HG02678 (cell line): ENCODE results near the gene ELMO3.
A peak's percentile ranks its signal among the peaks of the same experiment; 100 is the strongest.

Experiments used
- ATAC-seq: cut with Tn5 transposase; IDR thresholded peaks from one replicate; pipeline ENCODE4 v1.9.1; 2021; ENCODE audit warnings: mild to moderate bottlenecking, moderate library complexity; ENCODE audit not compliant: unreplicated experiment

ELMO3 gene

DNA sequence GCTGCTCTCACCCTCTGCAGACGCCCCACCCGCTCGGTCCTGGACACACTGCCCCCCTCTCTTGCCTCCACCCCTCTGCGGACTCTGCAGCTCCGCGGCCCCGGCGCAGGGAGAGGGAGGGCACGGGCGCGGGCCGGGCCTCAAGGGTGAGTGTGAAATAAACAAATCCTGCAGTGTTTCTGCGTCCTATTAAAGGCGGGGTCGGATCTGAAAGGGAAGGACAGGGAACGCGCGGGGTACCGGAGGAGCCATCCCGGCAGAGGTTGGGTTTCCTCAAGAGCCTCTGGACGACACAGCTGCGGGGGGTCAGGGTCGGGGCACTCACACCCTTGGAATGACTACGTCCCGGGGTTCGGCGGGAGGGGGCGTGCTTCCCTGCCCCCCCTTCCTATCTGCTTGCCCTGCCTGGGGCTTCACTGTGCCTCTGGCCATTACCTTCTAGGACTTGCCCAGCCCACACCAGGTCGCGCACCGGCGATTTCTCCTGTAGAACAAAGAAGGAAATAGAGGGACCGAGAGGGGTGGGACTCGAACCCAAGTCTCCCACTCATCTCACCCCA is 34.9 kb upstream of the ELMO3 start:
- no peak for ATAC-seq

DNA sequence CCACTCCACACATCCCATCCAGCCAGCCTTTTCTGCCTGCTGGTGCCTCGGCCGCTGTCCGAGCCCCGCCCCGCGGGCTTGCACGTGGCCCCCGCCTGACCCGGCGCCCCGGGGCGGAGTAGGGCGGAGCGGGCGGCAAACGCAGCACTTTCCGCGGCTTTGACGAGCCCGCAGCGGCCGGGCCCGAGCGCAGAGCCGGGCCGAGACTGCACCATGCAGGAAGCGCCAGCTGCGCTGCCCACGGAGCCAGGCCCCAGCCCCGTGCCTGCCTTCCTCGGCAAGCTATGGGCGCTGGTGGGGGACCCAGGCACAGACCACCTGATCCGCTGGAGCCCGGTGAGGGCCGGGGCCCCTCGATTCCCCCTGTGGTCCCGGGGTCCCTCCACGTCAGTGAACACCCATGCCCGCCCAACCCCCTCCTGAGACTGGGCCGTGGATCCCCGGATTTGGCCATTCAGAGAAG is 34.3 kb upstream of the ELMO3 start, which contains the start of gene HSF4:
TSS of gene HSF4 (plus strand) at position 147 of the 463 bp plus-strand sequence. CDS start at position 214, 67 bp downstream.
- no peak for ATAC-seq

DNA sequence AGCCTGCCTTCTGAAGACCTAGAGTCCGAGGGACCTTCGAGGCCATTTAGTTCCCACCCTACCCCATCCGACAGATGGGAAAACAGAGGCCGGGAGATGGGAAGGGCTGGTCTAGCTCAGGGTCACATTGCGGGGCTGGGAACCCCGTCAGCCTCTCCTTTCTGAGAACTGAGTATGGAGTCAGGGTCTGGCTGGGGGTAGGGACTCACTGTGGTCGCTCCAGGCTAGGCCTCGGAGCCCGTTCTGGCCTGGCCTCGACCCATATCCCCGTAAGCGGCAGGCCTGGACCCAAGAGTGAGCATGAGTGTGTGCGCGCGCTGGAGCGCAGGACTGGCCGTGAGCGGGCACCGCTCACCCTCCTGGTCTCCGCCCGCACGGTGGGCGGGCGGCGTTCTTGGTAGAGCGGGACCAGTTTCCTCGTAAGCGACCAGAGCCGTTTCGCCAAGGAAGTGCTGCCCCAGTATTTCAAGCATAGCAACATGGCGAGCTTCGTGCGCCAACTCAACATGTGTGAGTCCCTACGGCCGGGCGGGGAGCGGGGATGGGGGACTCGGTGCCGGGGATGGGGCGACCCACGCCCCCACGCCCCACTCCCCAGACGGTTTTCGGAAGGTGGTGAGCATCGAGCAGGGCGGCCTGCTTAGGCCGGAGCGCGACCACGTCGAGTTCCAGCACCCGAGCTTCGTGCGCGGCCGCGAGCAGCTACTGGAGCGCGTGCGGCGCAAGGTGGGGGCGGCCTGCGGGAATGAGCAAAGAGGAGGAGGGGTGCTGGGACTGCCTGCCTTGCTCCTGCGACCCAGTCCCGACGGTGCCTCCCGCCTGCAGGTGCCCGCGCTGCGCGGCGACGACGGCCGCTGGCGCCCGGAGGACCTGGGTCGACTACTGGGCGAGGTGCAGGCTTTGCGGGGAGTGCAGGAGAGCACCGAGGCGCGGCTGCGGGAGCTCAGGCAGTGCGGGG is 33.5 kb upstream of the ELMO3 start:
- ATAC-seq = no peak

DNA sequence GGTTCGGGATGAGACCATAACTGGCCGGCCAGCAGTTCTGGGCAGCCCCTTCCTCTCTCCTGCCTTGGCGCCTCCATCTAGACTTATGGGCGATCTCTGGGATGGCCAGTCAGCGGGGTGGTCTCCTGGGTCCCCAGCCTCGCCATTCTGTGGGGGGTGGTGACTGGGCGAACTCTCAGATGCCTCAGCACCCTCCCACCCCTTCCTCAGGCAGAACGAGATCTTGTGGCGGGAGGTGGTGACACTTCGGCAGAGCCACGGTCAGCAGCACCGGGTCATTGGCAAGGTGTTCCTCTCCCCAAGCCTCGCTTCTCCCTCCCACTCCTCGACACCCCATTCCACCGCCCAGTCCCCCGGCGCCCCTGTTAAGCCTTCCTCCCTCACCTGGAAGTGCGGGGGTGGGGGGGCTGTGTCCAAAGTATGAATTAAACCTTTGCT is 32.8 kb upstream of the ELMO3 start:
- ATAC-seq = no peak

DNA sequence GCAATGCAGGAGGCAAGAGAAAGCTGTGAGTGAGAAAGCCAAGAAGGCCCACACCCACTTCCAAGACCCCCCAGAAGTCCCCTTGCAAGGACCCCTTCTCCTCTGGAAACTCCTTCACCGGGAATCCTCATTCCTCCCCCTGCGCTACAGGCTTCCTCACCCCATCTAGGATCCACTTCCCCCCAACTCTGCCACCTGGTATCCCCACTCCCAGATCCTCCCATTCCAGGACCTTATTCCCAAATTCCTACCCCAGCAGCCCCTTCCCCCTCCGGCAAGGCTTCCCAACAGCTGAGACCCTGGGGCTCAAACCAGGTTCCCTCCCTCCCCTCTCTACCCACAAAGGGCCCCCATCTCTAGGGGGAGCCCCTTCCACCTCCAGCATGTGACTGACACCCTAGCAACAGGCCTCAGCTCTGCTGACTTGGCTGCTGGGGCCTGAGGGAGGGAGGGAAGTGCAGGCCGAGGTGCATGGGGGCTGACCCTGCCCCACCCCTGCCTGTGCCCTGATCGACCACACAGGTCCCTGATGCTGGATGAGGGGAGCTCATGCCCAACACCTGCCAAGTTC is 32.2 kb upstream of the ELMO3 start:
- no peak for ATAC-seq

DNA sequence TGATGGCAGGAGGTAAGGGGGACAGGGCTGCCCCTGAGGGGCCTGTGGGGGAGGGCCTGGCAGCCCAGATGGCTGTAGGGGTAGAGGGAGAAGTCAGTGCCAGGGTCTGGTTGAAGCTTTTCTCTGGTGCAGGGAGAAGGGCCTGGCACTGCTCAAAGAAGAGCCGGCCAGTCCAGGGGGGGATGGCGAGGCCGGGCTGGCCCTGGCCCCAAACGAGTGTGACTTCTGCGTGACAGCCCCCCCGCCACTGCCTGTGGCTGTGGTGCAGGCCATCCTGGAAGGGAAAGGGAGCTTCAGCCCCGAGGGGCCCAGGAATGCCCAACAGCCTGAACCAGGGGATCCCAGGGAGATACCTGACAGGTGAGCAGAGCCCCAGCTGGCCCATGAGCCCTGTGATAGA is 31.3 kb upstream of the ELMO3 start:
- ATAC-seq = no peak

DNA sequence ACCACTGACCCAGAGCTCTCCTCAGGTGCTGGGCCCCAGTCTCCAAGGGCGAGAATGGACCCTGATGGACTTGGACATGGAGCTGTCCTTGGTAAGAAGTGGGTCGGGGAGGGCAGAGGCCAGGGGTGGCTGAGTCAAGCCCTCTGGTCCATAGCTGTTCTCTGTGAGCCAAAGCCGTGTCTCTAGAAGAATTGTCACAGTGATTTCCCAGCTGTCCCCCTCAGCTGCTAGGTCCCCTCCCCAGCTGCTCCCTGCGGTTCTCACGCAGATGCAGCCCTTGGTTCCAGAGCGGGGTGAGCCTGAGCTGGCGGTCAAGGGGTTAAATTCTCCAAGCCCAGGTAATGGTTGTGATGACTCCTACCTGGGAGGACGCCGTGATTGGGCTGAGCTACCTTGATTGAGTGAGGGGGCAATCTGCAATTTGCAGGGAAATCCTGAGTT is 29.9 kb upstream of the ELMO3 start:
- no peak for ATAC-seq

DNA sequence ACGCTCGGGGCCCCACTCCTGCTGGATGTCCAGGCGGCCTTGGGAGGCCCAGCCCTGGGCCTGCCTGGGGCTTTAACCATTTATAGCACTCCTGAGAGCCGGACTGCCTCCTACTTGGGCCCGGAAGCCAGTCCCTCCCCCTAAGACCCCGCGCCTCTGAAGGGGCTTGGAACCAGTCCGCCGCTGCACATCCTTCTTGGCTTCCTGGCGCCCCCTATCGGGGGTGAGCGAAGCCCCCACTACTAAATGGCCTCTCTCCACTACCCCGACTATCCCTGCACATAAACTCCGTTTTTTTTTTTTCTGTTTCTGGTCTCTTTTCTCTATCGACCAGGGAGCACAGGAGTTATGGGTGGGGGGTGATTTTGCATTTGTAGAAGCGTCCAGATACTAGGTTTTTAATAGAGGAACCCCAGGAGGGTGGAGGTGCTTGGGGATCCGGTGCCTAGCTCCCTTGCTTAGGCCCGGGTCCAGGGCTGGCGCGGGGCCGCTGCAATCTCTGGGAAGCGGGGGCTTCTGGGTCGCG is 29.2 kb upstream of the ELMO3 start:
- no peak for ATAC-seq

DNA sequence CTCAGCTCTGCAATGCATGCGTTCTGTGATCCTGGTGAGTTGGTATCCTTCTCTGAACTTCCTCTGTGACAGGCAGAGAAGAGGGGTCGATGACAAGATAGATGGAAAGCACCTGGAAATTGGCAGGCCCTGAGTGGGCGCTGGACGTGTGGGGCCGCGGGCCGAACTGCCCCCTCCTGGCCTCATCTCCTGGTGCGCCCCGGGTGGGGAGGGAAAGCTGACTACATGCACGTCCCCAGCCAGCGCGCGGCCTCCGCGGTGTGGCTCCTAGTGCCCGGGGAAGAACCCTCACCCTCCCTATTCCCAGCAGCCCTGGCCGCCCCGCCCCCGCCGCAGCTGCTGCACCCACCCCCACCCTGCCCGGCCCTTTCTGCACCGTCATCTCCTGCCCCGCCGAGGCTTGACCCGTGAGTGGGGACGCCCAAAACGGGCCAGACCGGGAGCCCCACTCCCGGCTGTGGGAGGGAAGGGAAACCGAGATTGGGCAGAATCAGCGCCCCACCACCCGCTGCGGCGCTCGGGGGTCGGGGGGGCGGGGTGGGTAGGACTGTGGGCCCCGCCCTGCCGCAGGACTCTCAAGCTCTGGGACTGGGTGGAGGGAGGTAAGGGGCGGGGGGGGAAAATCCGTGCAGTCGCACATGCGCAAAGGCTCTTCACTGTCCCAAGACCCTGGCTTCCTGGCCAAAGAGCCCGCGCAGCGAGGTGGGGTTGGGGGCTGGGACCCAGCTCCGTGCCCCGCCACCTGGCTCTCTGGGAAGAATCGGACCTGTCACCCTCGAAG is 28.6 kb upstream of the ELMO3 start, which contains the start of gene NOL3:
TSS of gene NOL3 (plus strand) at position 371 of the 781 bp plus-strand sequence.
- peak; percentile 43 for ATAC-seq

DNA sequence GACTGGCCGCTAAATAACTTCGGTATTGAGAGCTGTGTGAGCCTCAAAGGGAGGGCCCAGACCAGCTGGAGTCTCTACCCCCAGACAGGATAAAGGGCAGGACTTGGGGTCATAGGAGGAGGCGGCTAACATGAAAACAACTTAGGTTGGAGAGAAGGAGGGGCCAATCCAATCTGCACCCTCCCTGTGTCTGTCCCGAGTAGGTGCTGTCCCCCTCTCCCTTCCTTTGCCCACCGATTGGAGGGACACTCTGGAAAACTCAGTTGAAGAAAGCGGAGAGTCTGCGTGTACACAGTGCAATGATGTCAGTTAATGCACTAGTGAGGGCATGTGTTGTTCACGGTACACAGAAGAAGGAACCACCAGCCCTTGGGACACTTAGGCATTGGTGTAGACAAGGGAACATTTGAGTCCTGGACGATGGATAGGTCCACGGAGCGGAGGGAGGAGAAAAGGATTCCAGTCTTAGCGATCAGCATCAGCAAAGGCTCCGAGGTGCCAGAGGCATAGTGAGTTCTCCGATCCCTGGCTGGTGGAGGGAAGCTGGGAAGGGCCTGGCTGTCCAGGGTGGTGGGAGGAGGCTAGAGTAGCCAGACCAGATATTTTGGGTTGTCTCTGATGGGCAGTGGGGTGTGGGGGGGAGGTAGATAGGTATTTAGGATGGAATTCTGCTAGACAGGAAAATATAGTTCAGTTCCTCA is 27.8 kb upstream of the ELMO3 start:
- peak; percentile 7 for ATAC-seq

DNA sequence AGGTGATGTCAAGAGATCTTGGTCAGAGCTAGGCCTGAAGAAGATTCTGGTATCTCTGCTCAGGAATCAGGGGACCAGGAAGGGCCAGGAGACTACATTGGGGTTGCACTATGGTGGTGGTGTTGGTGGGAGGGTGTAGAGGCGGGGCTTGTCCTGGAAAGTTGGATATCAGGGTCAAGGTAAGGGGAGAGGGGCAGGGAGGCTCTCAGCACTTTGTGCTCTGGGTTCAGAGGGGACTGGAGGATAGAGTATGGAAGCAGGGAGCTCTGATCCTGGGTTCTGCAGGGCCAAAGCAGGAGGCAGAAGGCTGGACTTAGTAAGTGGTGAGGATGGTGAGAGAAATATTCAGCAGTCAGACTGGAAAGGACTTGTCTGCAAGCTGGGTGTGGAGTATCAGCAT is 25.6 kb upstream of the ELMO3 start:
- no peak for ATAC-seq

DNA sequence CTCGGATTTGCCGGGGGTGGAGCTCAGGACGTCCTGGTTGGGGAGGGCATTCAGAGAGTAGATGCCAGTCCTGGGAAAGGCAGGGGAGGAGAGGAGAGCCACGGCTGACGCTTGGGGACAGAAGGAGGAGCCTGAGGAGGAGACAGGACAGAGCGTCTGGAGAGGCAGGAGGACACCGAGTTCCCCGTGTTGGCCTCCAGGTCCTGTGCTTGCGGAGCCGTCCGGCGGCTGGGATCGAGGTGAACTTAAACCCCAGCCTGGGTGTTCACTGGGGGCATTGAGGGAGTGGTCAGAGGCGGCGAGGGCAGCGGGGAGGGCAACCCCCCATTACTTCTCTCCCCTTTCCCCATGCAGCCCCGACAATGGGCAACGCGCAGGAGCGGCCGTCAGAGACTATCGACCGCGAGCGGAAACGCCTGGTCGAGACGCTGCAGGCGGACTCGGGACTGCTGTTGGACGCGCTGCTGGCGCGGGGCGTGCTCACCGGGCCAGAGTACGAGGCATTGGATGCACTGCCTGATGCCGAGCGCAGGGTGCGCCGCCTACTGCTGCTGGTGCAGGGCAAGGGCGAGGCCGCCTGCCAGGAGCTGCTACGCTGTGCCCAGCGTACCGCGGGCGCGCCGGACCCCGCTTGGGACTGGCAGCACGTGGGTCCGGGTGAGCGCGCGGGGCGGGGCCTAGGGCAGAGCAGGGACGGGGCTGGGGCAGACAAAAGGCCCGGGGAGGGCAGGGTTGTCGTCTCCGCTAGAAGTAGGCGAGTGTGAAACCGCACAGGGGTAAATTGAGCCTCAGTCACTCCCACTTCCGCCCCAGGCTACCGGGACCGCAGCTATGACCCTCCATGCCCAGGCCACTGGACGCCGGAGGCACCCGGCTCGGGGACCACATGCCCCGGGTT is 24.9 kb upstream of the ELMO3 start:
- peak; percentile 44 for ATAC-seq

DNA sequence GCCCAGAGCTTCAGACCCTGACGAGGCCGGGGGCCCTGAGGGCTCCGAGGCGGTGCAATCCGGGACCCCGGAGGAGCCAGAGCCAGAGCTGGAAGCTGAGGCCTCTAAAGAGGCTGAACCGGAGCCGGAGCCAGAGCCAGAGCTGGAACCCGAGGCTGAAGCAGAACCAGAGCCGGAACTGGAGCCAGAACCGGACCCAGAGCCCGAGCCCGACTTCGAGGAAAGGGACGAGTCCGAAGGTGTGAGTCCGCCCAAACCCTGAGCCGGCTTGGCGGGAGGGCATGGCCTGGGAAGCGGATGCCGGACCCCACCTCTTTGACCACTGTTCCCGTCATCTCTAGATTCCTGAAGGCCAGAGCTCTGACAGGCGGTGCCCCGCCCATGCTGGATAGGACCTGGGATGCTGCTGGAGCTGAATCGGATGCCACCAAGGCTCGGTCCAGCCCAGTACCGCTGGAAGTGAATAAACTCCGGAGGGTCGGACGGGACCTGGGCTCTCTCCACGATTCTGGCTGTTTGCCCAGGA is 24.2 kb upstream of the ELMO3 start:
- no peak for ATAC-seq

DNA sequence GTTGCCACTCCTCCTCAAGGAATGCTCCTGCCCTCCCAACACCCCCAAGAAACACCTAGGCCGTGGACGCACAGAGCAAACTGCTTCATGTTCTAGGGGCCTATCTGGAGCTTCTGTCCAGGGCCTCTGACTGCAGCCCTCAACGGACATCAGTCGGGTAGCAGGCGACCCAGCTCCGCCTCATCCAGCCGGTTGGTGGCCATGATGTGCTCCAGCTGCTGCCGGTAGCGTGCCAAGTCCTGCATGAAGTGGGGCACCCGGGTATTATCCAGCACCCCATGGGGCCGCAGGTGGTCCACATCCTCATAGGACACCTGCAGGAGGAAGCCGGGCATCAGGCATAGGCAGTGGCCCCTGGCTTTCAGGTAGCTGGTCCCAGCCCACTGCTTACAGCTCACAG is 22.3 kb upstream of the ELMO3 start:
- ATAC-seq = no peak

DNA sequence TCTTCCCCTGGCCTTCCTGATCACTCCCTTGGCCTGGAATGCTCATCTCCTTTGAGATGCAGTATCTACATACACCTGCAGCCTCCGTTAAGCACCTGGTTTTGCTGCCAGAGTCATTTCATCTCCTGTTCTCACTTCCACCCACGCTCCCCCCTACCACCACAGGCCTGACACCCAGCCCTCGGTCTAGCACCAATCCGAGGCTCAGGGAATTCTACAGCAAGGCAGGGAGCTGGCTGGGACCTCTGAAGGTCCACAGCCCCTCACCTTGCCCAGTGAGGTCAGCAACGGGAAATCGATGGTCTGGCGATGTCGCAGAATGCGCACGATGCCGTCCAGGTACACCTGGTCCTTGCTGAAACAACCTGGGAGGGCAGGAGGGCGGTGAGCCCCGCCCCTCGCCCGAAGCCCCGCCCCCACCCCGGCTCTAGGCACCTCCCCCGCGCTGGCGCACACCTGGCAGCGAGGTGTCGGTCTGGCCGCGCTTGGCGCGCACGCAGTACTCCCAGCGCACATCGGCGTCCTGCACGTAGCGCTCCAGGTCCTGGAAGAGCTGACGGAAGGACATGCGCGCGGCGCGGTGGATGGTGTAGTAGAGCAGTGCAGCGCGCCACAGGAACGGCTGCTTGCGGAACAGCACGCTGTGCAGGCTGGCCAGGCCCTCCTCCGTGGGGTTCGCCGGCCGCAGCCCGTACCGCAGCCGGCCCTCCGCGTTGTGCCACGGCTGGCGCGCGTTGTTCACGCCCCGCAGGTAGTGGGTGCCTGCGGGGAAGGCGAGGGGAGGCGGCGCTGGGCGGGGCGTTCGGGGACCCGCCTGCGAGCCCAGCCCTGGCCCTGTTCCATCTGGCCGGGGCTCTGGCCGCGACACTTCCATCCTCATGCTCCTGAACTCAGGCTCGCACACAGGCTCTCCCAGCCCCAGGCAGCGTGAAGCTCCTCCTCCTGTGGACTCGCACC is 20.9 kb upstream of the ELMO3 start:
- no peak for ATAC-seq

DNA sequence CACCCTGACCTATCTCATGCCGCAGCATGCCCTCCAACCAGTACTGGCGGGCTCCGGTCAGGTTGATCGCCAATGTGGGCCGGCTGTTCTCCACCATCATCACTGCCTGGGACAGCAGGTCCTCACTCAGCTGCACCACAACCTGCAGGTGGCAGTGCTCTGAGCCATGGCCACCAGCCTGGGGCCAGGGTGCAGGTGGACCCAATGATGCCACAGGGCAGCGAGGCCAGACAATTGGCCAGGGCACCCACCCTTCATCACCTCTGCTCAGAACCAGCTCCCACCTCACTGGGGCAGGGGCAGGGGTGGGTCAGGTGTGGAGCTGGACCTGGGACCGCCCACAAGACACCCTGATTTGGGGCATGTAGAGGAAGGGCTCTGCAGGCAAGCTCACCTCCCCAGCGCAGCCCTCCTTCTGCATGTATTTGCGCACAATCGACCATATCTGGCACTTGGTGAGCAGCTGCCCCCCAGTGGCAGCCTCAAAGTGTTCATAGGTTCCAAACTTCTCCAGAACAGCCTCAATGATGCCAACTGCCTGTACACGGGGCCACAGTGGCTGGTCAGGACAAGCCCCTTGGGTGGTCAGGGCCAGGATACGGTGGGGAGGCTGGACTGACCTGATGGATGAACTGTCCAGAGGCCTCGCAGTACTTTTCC is 19.4 kb upstream of the ELMO3 start:
- no peak for ATAC-seq

DNA sequence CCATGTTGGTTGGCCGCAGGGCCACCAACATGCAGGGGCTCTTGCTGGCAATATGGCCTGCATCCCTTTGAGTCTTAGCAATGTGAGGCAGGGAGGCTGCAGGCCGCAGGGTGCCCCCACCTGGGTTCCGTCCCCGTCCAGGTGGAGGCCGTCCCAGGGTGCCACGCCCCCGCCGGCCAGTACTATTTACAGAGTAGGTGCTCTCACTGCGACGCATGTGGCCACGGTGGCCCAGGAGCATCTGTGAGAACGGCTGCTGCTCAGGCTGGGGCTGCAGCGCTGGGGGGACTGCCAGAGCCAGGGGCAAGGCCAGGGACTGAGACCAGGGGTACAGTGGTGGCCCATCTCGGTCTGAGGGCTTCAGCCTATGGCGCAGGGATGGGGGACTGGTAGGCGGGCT is 18.8 kb upstream of the ELMO3 start:
- ATAC-seq = no peak
